ENCODE measurements around the gene EFCAB10. TPM values are rescaled to one million over a fixed set of nuclear protein-coding genes. Genes with fewer than 3 reads are reported as not detected.

Gene EFCAB10
- total and polyA plus RNA-seq, 2 of the 13 experiments (the other 11 are each of a cell fraction or from before 2014, with no cell fraction given), result 0.40 TPM; not detected in 1

- no peaks in the 10 kb centered on the region for H3K27me3 ChIP-seq (ENCODE audit: control insufficient read depth in 1 of 2, insufficient read depth in 2 of 2, low read length in 2 of 2)
- H3K36me3 ChIP-seq (replicated peaks in 1 of 2; ENCODE audit: control insufficient read depth in 1 of 2, insufficient read depth in 2 of 2, low read length in 2 of 2), result no peaks in the 10 kb centered on the region
- no peak overlapping the region for H3K9ac ChIP-seq (ENCODE audit: insufficient read depth, low read depth, low read length)
- DNase-seq (ENCODE audit: low spot score), result no peak
- WGBS (ENCODE audit: low lambda C conversion rate), result 44% methylated on average over 1 of the region's 1 CpG
- POLR2A ChIA-PET, result no interaction called here
- no peak overlapping the region for H3K27ac ChIP-seq (ENCODE audit: extremely low read length, insufficient read depth, low read length)
- no peak overlapping the region for H3K4me2 ChIP-seq (ENCODE audit: low read depth, low read length)
- no peak for TF ChIP-seq HOXA7 (CRISPR knock-in tag; IDR thresholded peaks at IDR 0.05)
- BruUV-seq (replicated peaks), result no TSS peak
- no peaks in the 10 kb centered on the region for H3K9me3 ChIP-seq (ENCODE audit: low read length)
- in situ Hi-C loops (cut with HindIII; ENCODE audit: extremely low pct_ligation_motif_present, low pct_unique_long_range_greater_than_20kb), result no loop called here
- ATAC-seq, result no peak
- H2AFZ ChIP-seq (ENCODE audit: low read length), result no peak overlapping the region
- H3K79me2 ChIP-seq (ENCODE audit: insufficient read depth, low read length), result no peaks in the 10 kb centered on the region
- H3K4me1 ChIP-seq (ENCODE audit: insufficient read depth, low read length), result 0 out of 2 replicates have a peak, but pooled peaks cover 9% of the 10 kb centered on the region
- CTCF ChIA-PET (ENCODE audit: low intra/inter-chr PET ratio, low total read pairs), result no interaction called here
- intact Hi-C loops (cut with micrococcal nuclease; ENCODE audit: unreplicated experiment), result no loop called here
- no peaks in the 10 kb centered on the region for H4K20me1 ChIP-seq (ENCODE audit: insufficient read depth, low read length)
- H3K4me3 ChIP-seq (replicated peaks in 1 of 3; ENCODE audit: insufficient read depth in 1 of 3, low read depth in 2 of 3, low read length in 3 of 3), result no peak overlapping the region
- FAIRE-seq, result no peak
These were observed 4.0 kb downstream of the EFCAB10 start for GRCh38 chr7:105577251-105577650.

GRCh38 chr7:105571891-105572290 is 9.4 kb downstream of the EFCAB10 start:
- Histone ChIP-seq H4K20me1 (ENCODE audit: insufficient read depth, low read length) (no peaks in the 10 kb centered on the region), H3K27ac (ENCODE audit: extremely low read length, insufficient read depth, low read length) (no peak overlapping the region), H3K9ac (ENCODE audit: insufficient read depth, low read depth, low read length) (no peak overlapping the region), H2AFZ (ENCODE audit: low read length) (no peak overlapping the region), H3K4me2 (ENCODE audit: low read depth, low read length) (no peak overlapping the region), H3K79me2 (ENCODE audit: insufficient read depth, low read length) (no peaks in the 10 kb centered on the region), H3K9me3 (ENCODE audit: low read length) (no peaks in the 10 kb centered on the region), H3K27me3 (ENCODE audit: control insufficient read depth in 1 of 2, insufficient read depth in 2 of 2, low read length in 2 of 2) (no peaks in the 10 kb centered on the region), H3K36me3 (replicated peaks in 1 of 2; ENCODE audit: control insufficient read depth in 1 of 2, insufficient read depth in 2 of 2, low read length in 2 of 2) (peaks cover 2 to 5% of the 10 kb centered on the region in 2 experiments; a peak in 2 of 5 replicates), H3K4me1 (ENCODE audit: insufficient read depth, low read length) (no peaks in the 10 kb centered on the region), H3K4me3 (replicated peaks in 1 of 3; ENCODE audit: insufficient read depth in 1 of 3, low read depth in 2 of 3, low read length in 3 of 3) (no peak overlapping the region)
- ChIA-PET POLR2A (no interaction called here), CTCF (ENCODE audit: low intra/inter-chr PET ratio, low total read pairs) (no interaction called here)
- DNase-seq (ENCODE audit: low spot score) (no peak), ATAC-seq (no peak), FAIRE-seq (no peak)
- WGBS (ENCODE audit: low lambda C conversion rate), result 100% methylated on average over 2 of the region's 2 CpGs
- TF ChIP-seq THAP8 (CRISPR knock-in tag; IDR thresholded peaks at IDR 0.05; ENCODE audit: borderline replicate concordance) (no peak), MAFK (conservative IDR thresholded peaks at IDR 0.05 in 1 of 2, IDR thresholded peaks at IDR 0.05 in 1 of 2; ENCODE audit: low read length in 2 of 2) (peak in 1 of 2 experiments; percentile 26; a peak in 1 of 4 replicates), ELF4 (CRISPR knock-in tag; IDR thresholded peaks at IDR 0.05; ENCODE audit: borderline replicate concordance) (no peak), ZNF747 (CRISPR knock-in tag; IDR thresholded peaks at IDR 0.05; ENCODE audit: borderline replicate concordance) (no peak), HBP1 (CRISPR knock-in tag; IDR thresholded peaks at IDR 0.05; ENCODE audit: low read depth) (no peak)
- in situ Hi-C loops (cut with HindIII; ENCODE audit: extremely low pct_ligation_motif_present, low pct_unique_long_range_greater_than_20kb) (no loop called here), intact Hi-C loops (cut with micrococcal nuclease; ENCODE audit: unreplicated experiment) (no loop called here)
- no TSS peak for BruUV-seq (replicated peaks)
